ENCODE measurements around the gene EYS. TPM values are rescaled to one million over a fixed set of nuclear protein-coding genes. Genes with fewer than 3 reads are reported as not detected.

EYS gene
- total RNA-seq, 3 donors from 2014 or later, result 1.3 to 2.9 TPM; not detected in 1

DNA sequence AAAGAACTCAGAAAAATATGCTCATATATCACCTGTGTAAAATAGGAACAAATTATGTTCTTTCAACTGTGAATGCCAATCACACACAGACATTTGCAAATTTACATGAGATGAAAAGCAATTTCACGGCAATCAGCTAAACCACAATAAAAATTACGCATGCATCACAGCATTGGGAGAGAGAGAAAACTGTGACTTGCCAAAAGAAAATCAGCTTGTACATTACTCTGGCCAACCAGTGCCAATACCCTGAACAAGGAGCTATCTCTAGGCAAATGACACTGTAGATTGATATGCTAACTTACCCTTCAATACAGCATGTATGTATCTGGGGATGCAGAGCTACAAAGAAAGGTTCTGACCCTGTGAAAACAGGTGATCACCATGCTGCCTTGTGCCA is 515.6 kb downstream of the EYS start:
- TF ChIP-seq POLR2AphosphoS5 (IDR thresholded peaks at IDR 0.05), result no peak
- TF ChIP-seq POLR2A (IDR thresholded peaks at IDR 0.05), result no peak
- TF ChIP-seq CTCF (IDR thresholded peaks at IDR 0.05), result no peak
- no peaks in the 10 kb centered on the region for H3K27me3 ChIP-seq
- no peak for DNase-seq (ENCODE audit: low spot score in 2 of 2)

GRCh38 chr6:65189236-65189881 is 517.7 kb downstream of the EYS start:
- H3K4me3 ChIP-seq, result no peak overlapping the region
- TF ChIP-seq POLR2AphosphoS5 (IDR thresholded peaks at IDR 0.05) (no peak), POLR2A (IDR thresholded peaks at IDR 0.05) (no peak), CTCF (IDR thresholded peaks at IDR 0.05) (no peak)
- H3K27me3 ChIP-seq, result no peaks in the 10 kb centered on the region
- H3K27ac ChIP-seq, result no peak overlapping the region
- no peaks in the 10 kb centered on the region for H3K9me3 ChIP-seq
- intact Hi-C loops (cut with DNase I; ENCODE audit: low total_unique reads), result no loop called here
- no peaks in the 10 kb centered on the region for H3K4me1 ChIP-seq
- no peak for DNase-seq (ENCODE audit: low spot score in 2 of 2)
- H3K36me3 ChIP-seq, result no peaks in the 10 kb centered on the region

More for the DNA sequence above, 515.6 kb downstream of the EYS start:
- H3K27ac ChIP-seq, result no peak overlapping the region
- H3K9me3 ChIP-seq, result no peaks in the 10 kb centered on the region
- intact Hi-C loops (cut with DNase I; ENCODE audit: low total_unique reads), result no loop called here
- no peak overlapping the region for H3K4me3 ChIP-seq
- no peaks in the 10 kb centered on the region for H3K36me3 ChIP-seq
- H3K4me1 ChIP-seq, result no peaks in the 10 kb centered on the region

DNA sequence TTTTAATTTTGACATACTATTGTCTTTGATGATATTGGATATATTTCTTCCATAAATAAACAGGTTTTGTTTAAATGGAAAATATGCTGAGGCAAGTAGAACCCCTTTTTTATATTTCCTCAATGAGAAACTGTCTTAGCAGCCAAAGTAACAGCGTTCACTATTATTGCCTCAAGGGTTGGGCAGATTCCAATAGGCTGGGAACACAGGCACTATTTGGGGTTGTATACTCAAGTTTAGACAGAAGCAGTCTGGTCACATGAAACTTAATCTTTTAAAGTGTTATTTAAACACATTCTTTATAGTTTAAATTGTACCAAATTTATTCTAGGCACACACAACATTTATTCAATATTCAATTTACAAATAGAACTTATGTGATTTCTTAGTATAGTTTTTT is 520.2 kb downstream of the EYS start:
- Histone ChIP-seq H3K27ac (no peak overlapping the region), H3K4me3 (no peak overlapping the region), H3K36me3 (no peaks in the 10 kb centered on the region), H3K4me1 (no peaks in the 10 kb centered on the region), H3K27me3 (no peaks in the 10 kb centered on the region), H3K9me3 (no peaks in the 10 kb centered on the region)
- TF ChIP-seq POLR2A (IDR thresholded peaks at IDR 0.05), result no peak
- no peak for TF ChIP-seq POLR2AphosphoS5 (IDR thresholded peaks at IDR 0.05)
- TF ChIP-seq CTCF (IDR thresholded peaks at IDR 0.05), result no peak
- DNase-seq (ENCODE audit: low spot score in 2 of 2), result no peak
- intact Hi-C loops (cut with DNase I; ENCODE audit: low total_unique reads), result no loop called here

DNA sequence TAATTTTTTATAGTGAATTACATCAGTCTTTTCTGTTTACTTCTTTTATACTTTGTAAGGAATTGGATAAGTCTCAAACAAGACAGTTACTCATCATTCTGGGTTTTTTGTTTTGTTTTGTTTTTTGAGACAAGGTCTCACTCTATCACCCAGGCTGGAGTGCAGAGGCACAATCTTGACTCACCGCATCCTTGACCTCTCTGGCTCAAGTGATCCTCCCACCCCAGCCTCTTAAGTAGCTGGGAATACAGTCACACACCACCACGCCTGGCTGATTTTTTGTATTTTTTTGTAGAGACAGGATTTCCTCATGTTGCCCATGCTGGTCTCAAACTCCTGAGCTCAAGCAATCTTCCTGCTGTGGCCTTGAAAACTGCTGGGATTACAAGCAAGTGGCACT is 524.3 kb downstream of the EYS start:
- no peak for DNase-seq (ENCODE audit: low spot score in 2 of 2)
- H3K27ac ChIP-seq, result no peak overlapping the region
- no peaks in the 10 kb centered on the region for H3K4me1 ChIP-seq
- intact Hi-C loops (cut with DNase I; ENCODE audit: low total_unique reads), result no loop called here
- H3K27me3 ChIP-seq, result no peaks in the 10 kb centered on the region
- TF ChIP-seq POLR2AphosphoS5 (IDR thresholded peaks at IDR 0.05), result no peak
- TF ChIP-seq CTCF (IDR thresholded peaks at IDR 0.05), result no peak
- no peak for TF ChIP-seq POLR2A (IDR thresholded peaks at IDR 0.05)
- H3K36me3 ChIP-seq, result no peaks in the 10 kb centered on the region
- H3K9me3 ChIP-seq, result peaks cover 0 to 12% of the 10 kb centered on the region in 2 donors
- no peak overlapping the region for H3K4me3 ChIP-seq

DNA sequence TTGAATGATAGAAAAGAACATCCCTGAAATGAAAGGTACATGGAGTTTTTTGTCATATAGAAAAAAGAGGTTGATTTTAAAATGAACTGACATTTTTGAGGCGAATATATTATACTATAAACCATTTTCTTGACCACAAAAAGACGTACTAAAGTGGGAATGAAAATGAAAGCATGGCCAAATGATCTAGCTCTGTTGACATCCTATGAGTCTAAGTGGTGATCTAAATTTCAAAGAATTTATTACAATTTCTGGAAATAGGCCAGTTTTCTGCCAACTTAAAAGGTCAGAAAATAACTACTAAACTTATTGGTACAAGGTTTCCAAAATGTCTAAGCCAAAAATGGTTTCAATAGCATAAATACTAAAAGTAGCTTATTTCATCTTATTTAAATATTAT is 536.8 kb downstream of the EYS start:
- Histone ChIP-seq H3K4me1 (no peaks in the 10 kb centered on the region), H3K9me3 (no peaks in the 10 kb centered on the region), H3K4me3 (no peak overlapping the region), H3K36me3 (no peaks in the 10 kb centered on the region), H3K27me3 (no peaks in the 10 kb centered on the region), H3K27ac (no peak overlapping the region)
- TF ChIP-seq POLR2A (IDR thresholded peaks at IDR 0.05), result no peak
- TF ChIP-seq CTCF (IDR thresholded peaks at IDR 0.05), result no peak
- TF ChIP-seq POLR2AphosphoS5 (IDR thresholded peaks at IDR 0.05), result no peak
- intact Hi-C loops (cut with DNase I; ENCODE audit: low total_unique reads), result no loop called here
- DNase-seq (ENCODE audit: low spot score in 2 of 2), result no peak

Data from breast epithelium (tissue), 4 donors.